Endothelial cell of umbilical vein (primary cell): ENCODE results near the gene SELENOM. TPM values are rescaled to one million over a fixed set of nuclear protein-coding genes. Genes with fewer than 3 reads are reported as not detected.

Experiments used
- BruUV-seq: library from RNA; stranded (reverse); fragments of 400-500 nt; replicated peaks from 2 replicates; lab custom pipeline; 2021; lab: Mats Ljungman, UMichigan
- CTCF ChIA-PET: fragments of 300-600, 350-600 bp; sonication (Branson Sonifier 250); formaldehyde crosslinking; loops from one replicate; lab custom pipeline; 2021; ENCODE audit warnings: antibody characterized with exemption, inconsistent platforms; lab: Charles Lee
- POLR2A ChIA-PET: fragments of 300-600, 350-600 bp; sonication (Branson Sonifier 250); formaldehyde crosslinking; loops from one replicate; lab custom pipeline; 2021; ENCODE audit warnings: antibody characterized with exemption, inconsistent platforms; lab: Charles Lee
- DNase-seq: peaks from one replicate; pipeline ENCODE4 v3.0.0-alpha.2; 2011; ENCODE audit warnings: low read depth, low spot score
- FAIRE-seq: peaks from 2 replicates; lab custom pipeline; 2011; peaks lifted over from hg19 to GRCh38; lab: Jason Lieb, UNC
- H2AFZ ChIP-seq: 2 replicates; pipeline ENCODE4 v1.6.0; 2012; ENCODE audit warnings: low read depth, low read length, control low read depth, inconsistent platforms
- H3K27ac ChIP-seq: 2 replicates; pipeline ENCODE4 v1.5.1; 2011; ENCODE audit warnings: low read depth, mild to moderate bottlenecking, control low read depth, low read length, moderate library complexity; ENCODE audit not compliant: insufficient read depth
- H3K27me3 ChIP-seq, 2 experiments: 2 replicates each; pipeline versions ENCODE4 v1.6.0 to v1.6.1; 2011; ENCODE audit warnings: low read length in 2 of 2, mixed read lengths in 1 of 2; ENCODE audit not compliant: control insufficient read depth in 2 of 2, insufficient read depth in 2 of 2
- H3K36me3 ChIP-seq, 2 experiments: 2 replicates in 1 of 2; 3 replicates in 1 of 2; pipeline ENCODE4 v1.5.1; 2011; ENCODE audit warnings: low read length in 2 of 2, mild to moderate bottlenecking in 1 of 2, moderate library complexity in 1 of 2; ENCODE audit not compliant: control insufficient read depth in 2 of 2, insufficient read depth in 2 of 2; ENCODE audit errors: extremely low read depth in 1 of 2
- H3K4me1 ChIP-seq: 3 replicates; pipeline ENCODE4 v1.5.1; 2011; ENCODE audit warnings: mild to moderate bottlenecking, low read length; ENCODE audit not compliant: control insufficient read depth, insufficient read depth; ENCODE audit errors: extremely low read depth
- H3K4me2 ChIP-seq: 2 replicates; pipeline ENCODE4 v1.6.1; 2011; ENCODE audit warnings: low read length, control low read depth, mixed read lengths; ENCODE audit not compliant: insufficient read depth
- H3K4me3 ChIP-seq, 3 experiments: fragments of 200-600 bp in 1 of 3; sonication (generic), shearing (Covaris generic) in 1 of 3; replicated peaks in 1 of 3; 2 replicates each; pipeline ENCODE4 v1.5.1; 2011 to 2016; ENCODE audit warnings: control low read depth in 3 of 3, low read length in 3 of 3, mild to moderate bottlenecking in 2 of 3, inconsistent platforms in 1 of 3, low read depth in 1 of 3, moderate library complexity in 1 of 3; ENCODE audit not compliant: insufficient read depth in 1 of 3
- H3K79me2 ChIP-seq: 2 replicates; pipeline ENCODE4 v1.6.0; 2012; ENCODE audit warnings: low read length, inconsistent platforms; ENCODE audit not compliant: control insufficient read depth, insufficient read depth
- H3K9ac ChIP-seq: replicated peaks from 2 replicates; pipeline ENCODE3; 2011; ENCODE audit warnings: low read length, control low read depth; ENCODE audit not compliant: insufficient read depth; ENCODE audit errors: extremely low read depth
- H3K9me1 ChIP-seq: replicated peaks from 3 replicates; pipeline ENCODE4 v1.6.0; 2011; ENCODE audit warnings: mild to moderate bottlenecking, low read length; ENCODE audit not compliant: control insufficient read depth, insufficient read depth; ENCODE audit errors: extremely low read depth
- H3K9me3 ChIP-seq: replicated peaks from 2 replicates; pipeline ENCODE4 v1.5.1; 2012; ENCODE audit warnings: low read length, inconsistent platforms; ENCODE audit not compliant: control insufficient read depth, insufficient read depth
- H4K20me1 ChIP-seq: replicated peaks from 2 replicates; pipeline ENCODE3; 2011; ENCODE audit warnings: mild to moderate bottlenecking, low read length; ENCODE audit not compliant: control insufficient read depth, insufficient read depth; ENCODE audit errors: extremely low read depth
- CTCF ChIP-seq, 2 donors: IDR thresholded peaks; 1 replicate in 1 of 2; 2 replicates in 1 of 2; pipeline ENCODE4 v1.5.1; 2011; ENCODE audit warnings: low read length in 2 of 2, mild to moderate bottlenecking in 2 of 2, moderate library complexity in 2 of 2, control low read depth in 1 of 2, inconsistent platforms in 1 of 2, low read depth in 1 of 2; ENCODE audit not compliant: insufficient read depth in 1 of 2; ENCODE audit errors: extremely low read depth in 1 of 2
- EZH2 ChIP-seq: IDR thresholded peaks from 2 replicates; pipeline ENCODE4 v1.6.1; 2012; ENCODE audit warnings: borderline replicate concordance, low read depth, mild to moderate bottlenecking, moderate library complexity, low read length, inconsistent platforms; ENCODE audit not compliant: severe bottlenecking
- FOS ChIP-seq: IDR thresholded peaks from 2 replicates; pipeline ENCODE4 v1.6.1; 2011; ENCODE audit warnings: mild to moderate bottlenecking, low read length, moderate library complexity, borderline replicate concordance; ENCODE audit not compliant: insufficient read depth
- GATA2 ChIP-seq: IDR thresholded peaks from 2 replicates; pipeline ENCODE4 v1.7.0; 2011; ENCODE audit warnings: low read depth, mild to moderate bottlenecking, moderate library complexity, mixed read lengths, low read length; ENCODE audit not compliant: insufficient read length, insufficient read depth
- JUN ChIP-seq: IDR thresholded peaks from 2 replicates; pipeline ENCODE4 v1.6.1; 2011; ENCODE audit warnings: borderline replicate concordance, low read depth; ENCODE audit not compliant: insufficient read length, insufficient read depth
- MAX ChIP-seq: IDR thresholded peaks from 2 replicates; pipeline ENCODE4 v1.6.1; 2011; ENCODE audit not compliant: insufficient read depth, insufficient read length
- MYC ChIP-seq: IDR thresholded peaks from one replicate; pipeline ENCODE4 v1.6.1; 2011; ENCODE audit warnings: mild to moderate bottlenecking, low read depth, low read length
- POLR2A ChIP-seq: IDR thresholded peaks from 2 replicates; pipeline ENCODE4 v1.6.1; 2012; ENCODE audit warnings: low read depth, mild to moderate bottlenecking, control low read depth, low read length
- POLR2AphosphoS5 ChIP-seq: IDR thresholded peaks from 2 replicates; pipeline ENCODE4 v1.6.1; 2012; ENCODE audit warnings: low read depth, mild to moderate bottlenecking, control low read depth, low read length, moderate library complexity; ENCODE audit not compliant: insufficient read depth
- dilution Hi-C: fragments of 300-500 bp; cut with MboI; formaldehyde crosslinking; loops from one replicate; pipeline ENCODE4 v1.15.0; 2019; ENCODE audit warnings: low sequenced_read_pairs; ENCODE audit not compliant: extremely low pct_ligation_motif_present
- intact Hi-C: fragments of 100-400 bp; cut with micrococcal nuclease; formaldehyde crosslinking; loops from one replicate; pipeline ENCODE4 v1.10.0; 2022
- polyA plus RNA-seq, 4 experiments: library from polyadenylated mRNA; depleted of rRNA in 3 of 4; stranded (reverse) in 3 of 4; unstranded in 1 of 4; fragments of >200 nt; gene quantifications; 2 replicates each; pipeline versions ENCODE4 v1.2.1 to v1.2.3, GENCODE V29; 2011 to 2012; ENCODE audit warnings: missing spikeins in 1 of 4
- total RNA-seq: library from RNA; stranded (reverse); gene quantifications from 2 replicates; pipeline ENCODE4 v1.2.3, GENCODE V29; 2021

The SELENOM gene
- total and polyA plus RNA-seq, 2 donors (not counting 3 experiments of a cell fraction or from before 2014, with no cell fraction given), result 29.6 to 87.1 TPM

- DNase-seq, result peak; percentile 66
- Histone ChIP-seq H3K27me3 (no peaks in the 10 kb centered on the region), H3K9me1 (no peaks in the 10 kb centered on the region), H3K4me2 (peak overlapping the region; percentile 63), H3K9ac (peak overlapping the region; percentile 29), H3K36me3 (no peaks in the 10 kb centered on the region), H3K79me2 (peaks cover 2% of the 10 kb centered on the region), H3K9me3 (no peaks in the 10 kb centered on the region), H3K4me3 (no peak overlapping the region), H3K4me1 (peaks cover 13% of the 10 kb centered on the region), H2AFZ (peak overlapping the region; percentile 27), H4K20me1 (no peaks in the 10 kb centered on the region), H3K27ac (peak overlapping the region; percentile 63)
- no TSS peak for BruUV-seq
- dilution Hi-C loops (no loop called here), intact Hi-C loops (loop anchor here (5.0 kb wide), 1 partner anchor 57 kb away; the partner anchor contains the start of gene LIMK2)
- POLR2A ChIA-PET, result no interaction called here
- peak; percentile 87 for TF ChIP-seq JUN
- no peak for TF ChIP-seq POLR2A
- TF ChIP-seq FOS, result peak; percentile 42
- FAIRE-seq, result peak; percentile 77
- CTCF ChIA-PET, result interaction anchor here (0.8 to 17.9 kb wide), 5 partner anchors 9 to 209 kb away, joined by 3 to 231 read pairs (median 4); partner anchors contain the start of gene SELENOM
Observed at GRCh38 chr22:31155422-31155821, 48.1 kb upstream of the SELENOM start.

GRCh38 chr22:31154975-31155374 lies 47.6 kb upstream of the SELENOM start:
- Histone ChIP-seq H3K27me3 (no peaks in the 10 kb centered on the region), H3K27ac (peak overlapping the region; percentile 63), H3K79me2 (no peaks in the 10 kb centered on the region), H3K4me3 (no peak overlapping the region), H3K36me3 (no peaks in the 10 kb centered on the region), H3K4me2 (no peak overlapping the region), H3K4me1 (peaks cover 13% of the 10 kb centered on the region), H3K9me3 (no peaks in the 10 kb centered on the region), H3K9ac (peak overlapping the region; percentile 29), H4K20me1 (no peaks in the 10 kb centered on the region), H3K9me1 (no peaks in the 10 kb centered on the region), H2AFZ (peak overlapping the region; percentile 32)
- CTCF ChIA-PET, result interaction anchor here (0.8 to 17.9 kb wide), 4 partner anchors 46 to 208 kb away, joined by 3 to 231 read pairs (median 4); partner anchors contain the start of gene SELENOM
- BruUV-seq, result no TSS peak
- DNase-seq (no peak), FAIRE-seq (no peak)
- dilution Hi-C loops, result no loop called here
- TF ChIP-seq MAX (no peak), GATA2 (no peak), JUN (no peak), EZH2 (no peak), CTCF (IDR thresholded peaks at IDR 0.05; ENCODE audit: extremely low read depth in 1 of 2, insufficient read depth in 1 of 2, low read depth in 1 of 2, low read length in 2 of 2) (no peak), POLR2A (no peak), POLR2AphosphoS5 (no peak), MYC (no peak), FOS (no peak)
- intact Hi-C loops, result loop anchor here (5.0 kb wide), 1 partner anchor 57 kb away; the partner anchor contains the start of gene LIMK2
- POLR2A ChIA-PET, result no interaction called here
